Chondrocyte (in vitro differentiated cells): Measurements from ENCODE around the gene CTNS. TPM values are rescaled to one million over a fixed set of nuclear protein-coding genes. Genes with fewer than 3 reads are reported as not detected.
A peak's percentile ranks its signal among the peaks of the same experiment; 100 is the strongest.

ENCODE experiments used
- DNase-seq: peaks from one replicate; pipeline ENCODE4 v3.0.0; 2021; ENCODE audit warnings: mixed read lengths, low spot score
- H3K27ac Mint-ChIP-seq: one replicate; pipeline ENCODE4 v1.8.0; 2021; ENCODE audit warnings: mild to moderate bottlenecking, moderate library complexity, mixed read lengths; ENCODE audit not compliant: unreplicated experiment
- H3K27me3 Mint-ChIP-seq: 2 replicates; pipeline ENCODE4 v1.8.0; 2021; ENCODE audit warnings: low read depth, mixed read lengths
- H3K36me3 Mint-ChIP-seq: 2 replicates; pipeline ENCODE4 v1.8.0; 2021; ENCODE audit warnings: low read depth, mixed read lengths
- H3K4me1 Mint-ChIP-seq: 2 replicates; pipeline ENCODE4 v1.8.0; 2021; ENCODE audit warnings: low read depth, mild to moderate bottlenecking, mixed read lengths
- H3K4me3 Mint-ChIP-seq: one replicate; pipeline ENCODE4 v1.8.0; 2021; ENCODE audit warnings: mild to moderate bottlenecking, moderate library complexity, mixed read lengths; ENCODE audit not compliant: unreplicated experiment
- H3K9me3 Mint-ChIP-seq: 2 replicates; pipeline ENCODE4 v1.8.0; 2021; ENCODE audit warnings: low read depth, mixed read lengths
- CTCF ChIP-seq: fragments of 200-600 bp; sonication (generic); IDR thresholded peaks from 2 replicates; pipeline ENCODE4 v1.5.0; 2021; ENCODE audit warnings: antibody characterized with exemption, mild to moderate bottlenecking, moderate library complexity
- total RNA-seq: library from RNA; stranded (reverse); gene quantifications from 3 replicates; pipeline ENCODE4 v1.2.1, GENCODE V29; 2021

CTNS gene
- total RNA-seq, 1 donor from 2014 or later = 17.8 TPM

GRCh38 chr17:3682033-3682432, 45.5 kb downstream of the CTNS start:
- no peaks in the 10 kb centered on the region for H3K36me3 Mint-ChIP-seq
- H3K4me3 Mint-ChIP-seq = no peak overlapping the region
- no peaks in the 10 kb centered on the region for H3K4me1 Mint-ChIP-seq
- no peaks in the 10 kb centered on the region for H3K9me3 Mint-ChIP-seq
- DNase-seq = no peak
- no peak overlapping the region for H3K27ac Mint-ChIP-seq
- peaks cover 11% of the 10 kb centered on the region for H3K27me3 Mint-ChIP-seq
- no peak for TF ChIP-seq CTCF

DNA sequence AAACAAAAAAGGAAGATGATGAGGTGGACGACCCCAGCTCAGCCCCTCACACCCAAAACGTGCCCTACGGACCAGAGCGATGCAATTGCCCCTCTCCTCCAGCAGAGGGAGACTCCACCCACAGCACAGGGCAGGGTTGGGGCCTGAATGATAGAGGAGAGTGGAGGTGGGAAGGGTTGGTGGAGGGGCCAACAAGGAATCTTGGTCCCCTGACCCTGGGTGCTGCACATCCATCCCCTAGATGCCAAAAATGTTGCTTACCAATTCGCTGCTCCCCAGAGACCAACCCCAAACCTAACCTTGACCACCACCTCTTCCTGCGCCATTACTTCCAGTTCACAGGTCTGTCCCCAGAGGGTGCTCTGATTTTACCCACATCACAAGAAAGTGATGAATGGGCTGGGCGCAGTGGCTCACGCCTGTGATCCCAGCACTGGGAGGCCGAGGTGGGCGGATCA, 46.5 kb downstream of the CTNS start:
- no peaks in the 10 kb centered on the region for H3K9me3 Mint-ChIP-seq
- no peak overlapping the region for H3K4me3 Mint-ChIP-seq
- H3K36me3 Mint-ChIP-seq = no peaks in the 10 kb centered on the region
- H3K27me3 Mint-ChIP-seq = peaks cover 11% of the 10 kb centered on the region
- no peaks in the 10 kb centered on the region for H3K4me1 Mint-ChIP-seq
- no peak overlapping the region for H3K27ac Mint-ChIP-seq
- TF ChIP-seq CTCF = peak; percentile 86
- DNase-seq = no peak

- no peaks in the 10 kb centered on the region for H3K4me1 Mint-ChIP-seq
- no peak overlapping the region for H3K4me3 Mint-ChIP-seq
- DNase-seq = no peak
- H3K27ac Mint-ChIP-seq = no peak overlapping the region
- H3K9me3 Mint-ChIP-seq = no peaks in the 10 kb centered on the region
- H3K27me3 Mint-ChIP-seq = peaks cover 11% of the 10 kb centered on the region
- H3K36me3 Mint-ChIP-seq = no peaks in the 10 kb centered on the region
- no peak for TF ChIP-seq CTCF
These were observed 48.6 kb downstream of the CTNS start for GRCh38 chr17:3685174-3685573.

- no peaks in the 10 kb centered on the region for H3K9me3 Mint-ChIP-seq
- no peak for DNase-seq
- no peaks in the 10 kb centered on the region for H3K36me3 Mint-ChIP-seq
- H3K4me3 Mint-ChIP-seq = no peak overlapping the region
- H3K4me1 Mint-ChIP-seq = no peaks in the 10 kb centered on the region
- no peak for TF ChIP-seq CTCF
- H3K27ac Mint-ChIP-seq = no peak overlapping the region
- peaks cover under 1% of the 10 kb centered on the region for H3K27me3 Mint-ChIP-seq
These were observed 51.5 kb downstream of the CTNS start for GRCh38 chr17:3688027-3688553.

- no peak overlapping the region for H3K27ac Mint-ChIP-seq
- no peaks in the 10 kb centered on the region for H3K9me3 Mint-ChIP-seq
- H3K4me1 Mint-ChIP-seq = no peaks in the 10 kb centered on the region
- no peaks in the 10 kb centered on the region for H3K27me3 Mint-ChIP-seq
- no peak for TF ChIP-seq CTCF
- no peaks in the 10 kb centered on the region for H3K36me3 Mint-ChIP-seq
- no peak overlapping the region for H3K4me3 Mint-ChIP-seq
- no peak for DNase-seq
These were observed 52.3 kb downstream of the CTNS start for GRCh38 chr17:3688852-3689261.
